ENCODE measurements around the gene LRRC31.

DNA sequence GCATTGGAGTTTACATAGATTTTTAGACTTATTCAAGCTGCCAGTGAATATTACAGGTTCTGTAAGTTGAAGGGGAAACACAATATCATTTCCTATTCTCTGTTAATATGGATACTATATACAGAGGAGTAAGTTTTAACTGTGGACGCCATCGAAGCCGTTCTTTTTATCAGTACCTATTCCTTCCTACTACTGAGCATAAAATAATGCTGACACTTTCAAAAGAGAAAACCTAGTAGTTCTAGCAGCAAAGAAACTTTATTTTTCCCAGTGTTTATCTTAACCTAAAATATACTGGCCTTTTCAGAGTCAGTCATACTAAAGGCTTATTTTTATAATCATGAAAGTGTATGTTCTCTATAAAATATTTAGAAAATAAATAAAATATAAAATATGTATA, 14.2 kb downstream of the LRRC31 start:
- TF ChIP-seq CTCF (IDR thresholded peaks at IDR 0.05; ENCODE audit: insufficient read depth, low read length, poor library complexity, severe bottlenecking) (no peak), EZH2phosphoT487 (conservative IDR thresholded peaks at IDR 0.05; ENCODE audit: low read length) (no peak)

All from SU-DHL-6 (cell line).